AG20443 (cell line): ENCODE data around the gene TICAM1.
"Not testable (repeated sequence)": the region's sequence is repeated elsewhere in the genome, so short reads cannot be mapped to it uniquely, and the experiment has no call there.

Experiments used
- DNase-seq: peaks from one replicate; pipeline ENCODE4 v3.0.0; 2012; ENCODE audit warnings: low spot score, mixed read lengths

Gene TICAM1

DNA sequence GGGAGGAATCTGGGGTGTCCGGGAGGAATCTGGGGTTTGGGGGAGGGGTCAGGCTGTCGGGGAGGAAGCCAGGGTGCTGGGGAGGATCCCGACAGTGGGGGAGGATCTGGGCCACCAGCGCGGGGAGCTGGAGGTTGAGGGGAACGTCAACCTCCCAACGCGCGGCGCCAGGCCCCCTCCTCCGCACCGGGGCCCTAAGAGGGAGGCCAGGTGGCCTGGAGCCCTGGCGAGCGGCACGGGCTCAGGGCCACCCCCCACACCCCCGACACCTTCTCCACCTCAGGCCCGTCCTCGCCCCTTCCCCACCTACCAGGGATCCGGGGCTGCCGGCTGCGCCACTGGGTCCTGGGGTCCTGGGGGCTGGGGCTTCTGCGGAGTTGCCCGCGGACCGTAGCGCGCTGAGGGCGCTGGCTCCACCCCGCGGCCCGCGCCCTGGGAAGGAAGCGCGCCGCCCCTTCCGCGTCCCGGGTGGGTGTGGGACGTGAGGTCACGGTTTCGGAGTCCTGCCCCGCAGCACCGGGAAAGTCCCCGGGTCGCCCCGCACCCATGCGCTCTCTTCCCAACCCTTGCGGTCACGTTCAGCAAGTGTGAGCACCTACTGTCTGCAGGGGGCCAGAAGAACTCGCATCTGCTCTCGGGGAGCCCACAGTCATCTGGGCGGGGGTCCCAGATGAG, at the start of gene TICAM1:
TSS of gene TICAM1 (minus strand) at position 409 of the 675 bp plus-strand sequence. CDS start 13,335 bp downstream, outside the sequence.
- peak; percentile 91 for DNase-seq

GRCh38 chr19:4879041-4879440, 47.5 kb upstream of the TICAM1 start:
- no peak for DNase-seq

GRCh38 chr19:4878491-4878968, 47.0 kb upstream of the TICAM1 start:
- DNase-seq: no peak

DNA sequence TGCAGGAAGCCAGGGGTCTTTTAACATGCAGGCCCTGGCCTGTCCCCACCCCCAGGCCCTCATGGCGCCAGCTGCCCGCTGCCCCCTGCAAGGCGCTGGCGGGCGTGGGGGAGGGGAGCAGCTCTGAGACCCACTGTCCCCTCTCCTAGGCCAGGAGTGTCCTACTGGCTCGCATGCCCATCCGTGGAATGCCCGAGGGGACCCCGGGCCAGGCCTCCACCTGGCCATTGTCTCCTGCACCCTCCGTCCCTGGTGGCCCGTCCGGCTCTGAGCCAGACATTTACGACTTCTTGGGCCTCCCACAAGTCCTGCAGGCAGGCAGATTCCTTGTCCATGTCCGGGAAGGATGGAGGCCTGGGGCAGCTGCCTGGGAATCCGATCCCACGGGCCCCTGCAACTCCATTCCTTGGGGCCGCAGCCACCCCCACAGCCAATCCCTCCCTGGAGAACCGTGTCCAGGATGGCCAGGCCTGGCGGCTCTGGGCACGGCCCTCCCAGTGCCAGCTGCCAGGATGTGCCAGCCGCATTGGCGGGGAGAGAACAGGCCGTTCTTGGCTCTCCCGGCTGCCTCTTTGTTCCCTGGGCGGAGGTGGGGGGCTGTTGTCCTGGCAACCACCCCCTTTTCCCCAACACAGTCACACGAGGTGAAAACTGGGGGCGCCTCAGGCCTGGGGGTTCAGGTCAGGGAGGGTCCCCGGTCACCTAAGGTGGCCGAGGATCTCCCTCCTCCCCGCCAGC, 46.4 kb upstream of the TICAM1 start:
- DNase-seq: no peak

- DNase-seq: no peak
These were observed 42.4 kb upstream of the TICAM1 start for GRCh38 chr19:4873930-4874329.

DNA sequence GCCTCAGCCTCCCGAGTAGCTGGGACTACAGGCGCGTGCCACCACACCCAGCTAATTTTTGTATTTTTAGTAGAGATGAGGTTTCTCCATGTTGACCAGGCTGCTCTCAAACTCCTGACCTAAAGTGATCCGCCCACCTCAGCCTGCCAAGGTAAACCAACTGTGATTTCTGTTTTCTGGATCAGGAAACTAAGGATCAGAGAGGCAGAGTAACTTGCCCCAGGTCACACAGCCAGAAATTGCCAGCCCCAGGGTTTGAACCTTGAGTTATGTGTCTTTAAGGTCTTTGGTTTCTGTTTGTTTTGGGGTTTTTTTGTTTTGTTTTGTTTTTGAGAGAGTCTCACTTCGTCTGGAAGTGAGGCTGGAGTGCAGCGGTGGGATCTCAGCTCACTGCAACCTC, 40.2 kb upstream of the TICAM1 start:
- no peak for DNase-seq

- DNase-seq: peak; percentile 83
These were observed 38.7 kb upstream of the TICAM1 start for GRCh38 chr19:4870025-4870700.

DNA sequence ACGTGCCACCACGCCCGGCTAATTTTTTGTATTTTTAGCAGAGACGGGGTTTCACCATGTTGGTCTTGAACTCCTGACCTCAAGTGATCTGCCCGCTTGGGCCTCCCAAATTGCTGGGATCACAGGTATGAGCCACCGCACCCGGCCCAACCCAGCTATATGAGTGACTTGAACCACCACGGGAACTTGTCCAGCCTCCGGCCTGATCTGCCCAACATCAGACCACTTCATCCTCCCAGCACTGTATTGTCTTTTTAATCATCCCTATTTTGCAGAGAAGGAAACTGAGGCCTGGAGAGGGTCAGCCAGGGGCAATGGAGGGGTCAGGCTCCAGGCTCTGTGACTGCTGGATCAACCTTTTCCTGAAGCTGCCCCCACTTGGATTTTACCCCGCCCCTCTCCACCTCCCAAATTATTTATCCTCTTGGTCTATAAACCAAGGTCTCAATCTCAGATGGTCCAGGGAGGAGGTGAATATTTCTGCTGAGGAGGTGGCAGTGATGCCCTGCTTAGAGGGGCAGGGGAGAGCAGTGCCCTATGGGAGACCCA, 36.8 kb upstream of the TICAM1 start:
- DNase-seq: no peak

DNA sequence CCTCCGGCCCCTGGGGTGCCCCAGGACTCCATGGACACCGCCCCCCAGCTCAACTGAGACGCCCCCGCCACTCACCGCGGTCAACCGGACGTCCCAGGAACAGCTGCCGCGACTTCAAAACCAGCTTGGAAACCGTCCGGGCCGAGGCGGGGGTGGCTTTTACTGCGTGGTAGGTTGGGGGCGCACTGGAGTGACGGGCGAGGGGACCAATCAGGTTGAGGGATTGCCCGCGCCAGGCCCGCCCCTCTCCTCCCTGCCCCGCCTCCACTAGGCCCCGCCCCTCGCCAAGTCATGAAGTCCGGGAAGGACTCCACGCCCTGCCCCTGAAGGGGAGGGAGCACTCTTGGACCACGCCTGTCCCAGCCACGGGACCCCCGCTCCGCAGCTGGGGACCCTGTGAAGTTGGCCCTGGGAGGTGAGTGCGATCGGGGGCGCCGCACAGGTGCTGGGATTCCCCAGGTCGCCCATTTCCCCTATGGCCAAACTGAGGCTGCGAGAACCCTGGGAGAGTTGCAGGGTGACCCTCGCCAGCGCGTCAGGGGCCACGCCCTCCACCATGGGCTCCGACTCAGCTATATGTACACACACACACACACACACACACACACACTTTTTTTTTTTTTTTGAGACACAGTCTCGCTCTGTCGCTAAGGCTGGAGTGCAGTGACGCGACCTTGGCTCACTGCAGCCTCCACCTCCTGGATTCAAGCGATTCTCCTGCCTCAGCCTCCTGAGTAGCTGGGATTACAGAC, 36.2 kb upstream of the TICAM1 start, which contains the start of gene PLIN3:
TSS of gene PLIN3 (minus strand) at position 134 of the 752 bp plus-strand sequence. CDS start 6,273 bp downstream, outside the sequence.
- peak; percentile 100 for DNase-seq

DNA sequence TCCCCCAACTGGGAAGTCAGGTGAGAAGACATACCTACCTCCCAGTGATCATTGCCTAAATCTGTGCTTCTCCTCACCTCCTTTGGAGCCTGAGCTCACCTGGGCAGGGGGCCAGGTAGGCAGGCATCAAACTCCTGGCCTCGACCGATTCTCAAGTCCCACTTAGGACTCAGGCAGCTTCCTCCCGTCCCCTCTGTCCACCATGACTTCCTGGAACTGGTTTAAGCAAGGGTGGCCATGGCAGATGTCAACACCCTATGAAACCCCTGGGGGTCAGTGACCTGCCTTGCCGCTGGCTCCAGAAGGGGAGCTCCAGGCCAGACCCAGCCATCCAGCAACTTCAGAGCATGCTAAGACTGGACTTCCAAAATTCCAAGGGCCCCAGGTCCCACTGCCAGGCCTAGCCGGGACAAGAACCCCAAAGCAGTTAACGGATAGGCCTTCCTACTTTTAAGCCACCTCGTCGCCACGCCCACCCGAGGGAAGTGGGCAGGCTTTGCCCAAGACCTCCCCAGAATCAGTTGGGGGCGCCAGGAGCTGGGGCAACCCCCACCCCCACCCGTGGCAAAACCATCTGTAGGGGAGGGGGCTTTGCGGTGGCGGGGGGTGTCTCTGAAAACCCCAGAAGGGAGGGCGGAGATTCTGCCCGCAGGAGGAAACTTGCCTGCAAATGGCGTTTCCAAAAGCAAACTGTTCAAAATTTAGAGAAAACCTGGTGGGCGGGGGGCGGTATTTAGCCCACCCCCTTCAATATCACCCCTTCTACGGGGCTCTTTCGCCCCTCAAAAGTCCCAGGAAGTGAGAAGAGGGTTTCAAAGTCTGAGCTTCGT, 35.3 kb upstream of the TICAM1 start:
- DNase-seq: peak; percentile 64

DNA sequence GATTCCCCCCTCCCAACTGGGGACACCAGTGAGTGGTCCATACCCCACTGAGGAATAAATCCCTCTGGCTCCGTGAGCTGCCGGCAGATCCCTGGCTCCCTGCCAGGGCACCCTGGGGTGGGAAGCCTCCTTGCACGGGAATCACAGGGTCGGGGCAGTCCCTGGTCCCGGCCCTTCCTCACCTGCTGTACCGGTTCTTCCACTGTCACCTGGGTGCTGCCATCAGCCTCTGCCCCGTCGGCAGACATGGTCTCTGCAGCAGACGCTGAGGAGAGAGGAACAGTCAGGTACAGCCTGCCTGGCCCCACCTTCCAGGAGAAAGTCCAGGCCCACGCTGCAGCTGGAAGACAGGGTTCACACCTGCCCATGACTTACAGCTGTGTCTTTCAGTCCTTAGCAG, 29.6 kb upstream of the TICAM1 start:
- DNase-seq: no peak

DNA sequence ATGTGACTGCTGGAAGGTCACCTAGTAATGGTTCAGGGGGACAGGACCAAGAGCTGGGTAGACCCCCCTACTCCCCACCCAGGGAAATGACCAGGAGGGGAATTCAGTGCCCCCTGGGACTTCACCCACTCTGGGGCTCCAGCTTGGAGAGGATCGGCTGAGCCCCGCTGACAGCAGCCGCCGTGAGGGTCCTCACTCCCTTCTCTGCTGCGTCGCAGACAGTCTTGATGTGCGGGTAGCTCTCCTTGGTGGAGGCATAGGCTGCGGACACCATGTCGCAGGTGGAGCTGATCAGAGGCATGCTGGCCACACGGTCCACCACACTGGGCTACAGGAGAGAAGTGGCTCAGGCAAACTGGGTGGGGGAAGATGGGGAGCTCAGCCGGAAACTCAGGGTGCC, 28.2 kb upstream of the TICAM1 start:
- no peak for DNase-seq

GRCh38 chr19:4856468-4856867, 25.0 kb upstream of the TICAM1 start:
- DNase-seq: not testable (repeated sequence)

DNA sequence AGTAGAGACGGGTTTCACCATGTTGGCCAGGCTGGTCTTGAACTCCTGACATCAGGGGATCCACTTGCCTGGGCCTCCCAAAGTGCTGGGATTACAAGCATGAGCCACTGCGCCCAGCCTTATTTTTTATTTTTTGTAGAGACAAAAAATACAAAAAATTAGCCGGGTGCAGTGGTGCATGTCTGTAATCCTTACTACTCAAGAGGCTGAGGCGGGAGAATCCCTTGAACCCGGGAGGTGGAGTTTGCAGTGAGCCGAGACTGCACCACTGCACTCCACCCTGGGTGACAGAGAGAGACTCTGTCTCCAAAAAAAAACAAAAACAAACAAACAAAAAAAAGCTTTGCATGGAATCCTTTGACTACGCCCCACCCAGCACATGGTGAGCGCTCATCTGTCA, 22.0 kb upstream of the TICAM1 start:
- DNase-seq: not testable (repeated sequence)

DNA sequence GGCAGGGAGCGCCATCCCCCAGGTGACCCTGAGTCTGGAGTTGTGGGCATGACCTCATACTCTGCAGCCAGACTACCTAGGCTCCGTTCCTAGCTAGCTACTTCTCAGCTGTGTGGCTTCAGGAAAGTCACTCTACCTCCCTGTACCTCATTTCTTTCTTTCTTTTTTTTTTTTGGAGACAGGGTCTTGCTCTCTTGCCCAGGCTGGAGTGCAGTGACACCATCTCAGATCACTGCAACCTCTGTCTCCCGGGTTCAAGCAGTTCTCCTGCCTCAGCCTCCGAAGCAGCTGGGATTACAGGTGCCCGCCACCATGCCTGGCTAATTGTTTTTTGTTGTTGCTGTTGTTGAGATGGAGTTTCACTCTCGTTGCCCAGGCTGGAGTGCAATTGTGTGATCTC, 21.0 kb upstream of the TICAM1 start:
- DNase-seq: no peak

DNA sequence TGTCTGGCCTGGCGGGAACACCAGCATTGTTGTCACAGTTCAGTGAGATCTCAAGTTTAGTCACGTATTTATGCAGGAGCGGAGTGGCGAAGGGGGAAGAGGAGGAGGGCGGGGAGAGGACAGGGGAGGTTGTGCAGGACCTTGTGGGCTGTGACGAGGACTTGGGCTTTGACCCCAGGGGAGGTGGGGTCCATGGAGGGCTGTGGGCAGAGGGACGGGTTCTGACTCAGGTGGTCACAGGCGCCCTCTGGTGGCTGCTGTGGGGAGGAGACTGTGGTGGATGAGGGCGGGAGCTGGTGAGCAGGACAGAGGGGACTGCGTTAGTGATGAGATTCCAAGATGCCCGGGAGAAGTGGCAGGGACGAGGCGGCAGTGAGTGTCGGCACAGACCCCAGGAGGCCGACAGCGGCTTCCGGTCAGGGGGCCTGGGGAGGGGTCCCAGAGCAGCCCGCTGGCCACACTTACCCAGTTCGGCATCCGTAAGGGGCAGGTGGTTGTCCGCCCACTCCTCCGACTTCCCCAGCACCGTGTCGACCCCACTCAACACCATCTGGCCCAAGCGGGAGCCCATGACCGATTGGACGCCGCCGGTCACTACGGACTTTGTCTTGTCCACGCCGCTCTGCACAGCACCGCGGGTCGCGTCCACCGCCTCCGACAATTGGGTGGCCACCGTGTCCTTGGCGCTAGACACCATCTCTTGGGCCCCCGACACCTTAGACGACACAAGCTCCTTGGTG, 20.2 kb upstream of the TICAM1 start:
- peak; percentile 78 for DNase-seq

DNA sequence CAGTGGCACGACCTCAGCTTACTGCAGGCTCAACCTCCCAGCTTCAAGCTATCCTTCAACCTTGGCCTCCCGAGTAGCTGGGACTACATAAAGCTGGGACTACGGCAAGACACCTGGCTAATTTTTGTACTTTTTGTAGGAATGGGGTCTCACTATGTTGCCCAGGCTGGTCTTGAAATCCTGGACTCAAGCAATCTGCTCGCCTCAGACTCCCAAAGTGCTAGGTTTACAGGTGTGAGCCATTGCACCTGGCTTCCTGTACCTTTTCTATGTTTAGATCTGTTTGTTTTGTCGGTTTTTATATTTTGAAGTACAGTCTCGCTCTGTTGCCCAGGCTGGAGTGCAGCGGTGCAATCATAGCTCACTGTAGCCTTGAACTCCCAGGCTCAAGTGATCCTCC, 17.5 kb upstream of the TICAM1 start:
- no peak for DNase-seq

DNA sequence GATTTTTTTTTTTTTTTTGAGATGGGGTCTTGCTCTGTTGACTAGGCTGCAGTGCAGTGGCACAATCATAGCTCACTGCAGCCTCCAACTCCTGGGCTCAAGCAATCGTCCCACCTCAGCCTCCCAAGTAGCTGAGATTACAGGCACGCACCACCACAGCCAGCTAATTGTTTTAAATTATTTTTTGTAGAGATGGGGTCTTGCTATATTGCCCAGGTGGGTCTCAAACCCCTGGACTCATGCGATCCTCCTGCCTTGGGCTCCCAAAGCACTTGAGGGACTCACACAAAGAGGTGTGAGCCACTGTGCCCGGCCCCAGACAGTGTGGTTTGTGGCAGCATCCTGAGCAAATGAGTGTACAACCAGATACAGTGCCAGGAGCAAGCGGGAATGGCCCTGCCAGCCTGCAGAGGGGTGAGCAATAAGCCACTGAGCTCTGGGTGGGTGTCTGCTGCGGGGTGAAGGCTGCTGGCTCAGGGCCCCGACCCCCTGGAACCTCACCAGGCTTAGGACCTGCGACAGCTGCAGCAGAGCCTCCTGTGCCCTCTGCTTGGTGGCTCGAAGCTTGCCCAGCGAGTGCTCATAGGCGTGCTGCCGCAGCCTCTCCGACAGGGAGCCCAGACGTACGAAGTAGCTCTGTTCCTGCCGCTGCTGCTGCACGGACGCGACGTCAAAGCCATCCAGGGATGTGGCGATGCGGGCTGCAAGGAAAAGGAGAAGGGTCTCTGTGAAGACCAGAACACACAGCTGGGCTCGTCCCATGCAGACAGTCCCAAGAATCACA, 15.9 kb upstream of the TICAM1 start:
- no peak for DNase-seq

DNA sequence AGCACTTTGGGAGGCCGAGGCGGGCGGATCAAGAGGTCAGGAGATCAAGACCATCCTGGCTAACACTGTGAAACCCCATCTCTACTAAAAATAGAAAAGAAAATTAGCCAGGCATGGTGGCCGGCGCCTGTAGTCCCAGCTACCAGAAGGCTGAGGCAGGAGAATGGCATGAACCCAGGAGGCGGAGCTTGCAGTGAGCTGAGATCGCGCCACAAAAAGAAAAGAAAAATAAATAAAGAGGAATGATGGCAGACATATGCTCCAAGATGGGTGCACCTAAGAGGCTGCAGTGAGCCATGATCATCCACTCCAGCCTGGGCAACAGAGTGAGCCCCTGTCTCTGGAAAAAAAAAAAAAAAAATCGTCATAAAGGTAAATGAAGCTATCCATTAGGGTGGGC, 14.5 kb upstream of the TICAM1 start:
- peak; percentile 33 for DNase-seq
